ENCODE results near the gene SMKR1.

- TF ChIP-seq CTCF (IDR thresholded peaks at IDR 0.05) (no peak), POLR2A (IDR thresholded peaks at IDR 0.05) (no peak)
These were observed 45.9 kb upstream of the SMKR1 start for GRCh38 chr7:129456421-129456820.

All from testis (tissue), 2 donors.